DMS53 treated with DMSO at 0.1 percent for 48 hours (cell line): ENCODE measurements around the gene TYW1B.
"Not testable (repeated sequence)": the region's sequence is repeated elsewhere in the genome, so short reads cannot be mapped to it uniquely, and the experiment has no call there.

Source experiments
- DNase-seq: peaks from one replicate; lab custom pipeline; 2025; ENCODE audit not compliant: unreplicated experiment; lab: John Stamatoyannopoulos, UW

The TYW1B gene

GRCh38 chr7:72816370-72817157 lies 11.4 kb downstream of the TYW1B start:
- DNase-seq = not testable (repeated sequence)

- not testable (repeated sequence) for DNase-seq
Measured at GRCh38 chr7:72810437-72810836, 17.6 kb downstream of the TYW1B start.

DNA sequence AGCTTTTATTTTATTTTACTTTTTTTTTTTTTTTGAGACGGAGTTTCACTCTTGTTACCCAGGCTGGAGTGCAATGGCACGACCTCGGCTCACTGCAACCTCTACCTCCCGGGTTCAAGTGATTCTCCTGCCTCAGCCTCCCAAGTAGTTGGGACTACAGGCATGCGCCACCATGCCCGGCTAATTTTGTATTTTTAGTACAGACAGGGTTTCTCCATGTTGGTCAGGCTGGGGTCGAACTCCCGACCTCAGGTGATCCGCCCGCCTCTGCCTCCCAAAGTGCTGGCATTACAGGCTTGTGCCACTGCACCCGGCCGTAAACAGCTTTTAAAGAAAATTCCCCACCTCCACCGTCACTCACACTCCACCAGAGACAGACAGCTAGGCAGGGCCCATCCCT lies 19.5 kb downstream of the TYW1B start:
- not testable (repeated sequence) for DNase-seq

GRCh38 chr7:72806851-72807250 lies 21.1 kb downstream of the TYW1B start:
- not testable (repeated sequence) for DNase-seq

DNA sequence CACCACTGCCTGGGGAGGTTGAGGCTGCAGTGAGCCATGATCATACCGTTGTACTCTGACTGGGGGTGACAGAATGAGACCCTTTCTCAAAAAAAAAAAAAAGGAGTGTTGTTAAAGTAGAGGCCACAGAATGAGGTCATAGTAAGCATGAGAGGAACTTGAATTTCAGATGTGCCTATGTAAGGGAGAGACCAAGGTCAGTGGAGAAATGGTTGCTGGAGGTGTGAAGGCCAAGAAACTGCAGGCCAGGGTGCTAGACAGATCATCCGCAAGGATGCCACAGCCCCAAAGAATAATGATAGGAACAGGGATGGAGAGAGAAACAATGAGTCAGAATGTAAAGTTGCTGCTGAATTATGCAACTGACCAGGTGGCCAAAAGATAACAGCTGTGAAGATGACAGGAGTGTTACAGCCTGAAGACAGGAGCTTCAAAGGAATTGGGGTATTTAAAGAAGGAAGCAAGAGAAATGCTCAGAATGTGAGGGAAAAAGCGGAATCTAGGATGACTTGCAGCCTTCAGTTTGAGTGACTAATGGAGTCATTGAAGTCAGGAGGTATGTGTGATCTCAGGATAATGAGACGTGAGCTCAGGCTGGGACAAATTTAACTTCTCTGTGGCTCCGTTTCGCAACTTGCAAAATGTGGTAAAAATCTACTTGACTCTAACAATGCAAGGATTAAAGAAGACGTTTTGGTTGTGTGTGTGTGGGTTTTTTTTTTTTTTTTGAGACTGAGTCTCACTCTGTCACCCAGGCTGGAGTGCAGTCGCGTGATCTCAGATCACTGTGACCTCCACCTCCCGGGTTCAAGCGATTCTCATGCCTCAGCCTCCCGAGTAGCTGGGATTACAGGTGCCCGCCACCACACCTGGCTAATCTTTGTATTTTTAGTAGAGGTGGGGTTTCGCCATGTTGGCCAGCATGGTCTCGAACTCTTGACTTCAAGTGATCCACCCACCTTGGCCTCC lies 22.2 kb downstream of the TYW1B start:
- no peak for DNase-seq

DNA sequence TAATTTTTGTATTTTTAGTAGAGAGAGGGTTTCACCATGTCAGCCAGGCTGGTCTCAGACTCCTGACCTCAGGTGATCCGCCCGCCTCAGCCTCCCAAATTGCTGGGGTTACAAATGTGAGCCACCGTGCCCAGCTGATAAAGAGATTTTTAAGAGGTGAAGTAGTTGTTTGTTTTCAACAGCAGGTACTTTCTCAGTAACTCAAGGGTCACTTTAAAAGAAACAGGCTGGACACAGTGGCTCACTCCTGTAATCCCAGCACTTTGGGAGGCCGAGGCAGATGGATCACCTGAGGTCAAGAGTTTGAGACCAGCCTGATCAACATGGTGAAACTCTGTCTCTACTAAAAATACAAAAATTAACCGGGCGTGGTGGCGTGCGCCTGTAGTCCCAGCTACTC lies 24.2 kb downstream of the TYW1B start:
- DNase-seq = not testable (repeated sequence)

DNA sequence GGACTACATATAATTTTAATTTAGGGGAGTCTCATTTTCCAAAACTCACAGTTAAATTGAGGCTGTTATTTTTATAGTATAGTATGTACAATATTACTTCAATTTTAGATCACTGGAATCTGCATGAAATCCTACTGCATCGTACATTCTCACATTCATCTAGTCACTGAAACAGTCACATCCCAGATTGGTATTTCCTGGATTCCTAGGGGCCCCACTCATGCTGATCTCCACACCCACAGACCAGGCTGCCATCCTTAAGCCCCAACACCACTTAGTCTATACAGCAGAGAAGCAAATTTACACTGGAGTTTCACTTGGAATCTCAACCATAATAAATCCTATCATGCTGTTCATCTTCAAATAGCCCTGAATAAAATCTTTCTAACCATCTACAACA lies 26.4 kb downstream of the TYW1B start:
- not testable (repeated sequence) for DNase-seq

GRCh38 chr7:72795401-72795800 lies 32.6 kb downstream of the TYW1B start:
- not testable (repeated sequence) for DNase-seq

DNA sequence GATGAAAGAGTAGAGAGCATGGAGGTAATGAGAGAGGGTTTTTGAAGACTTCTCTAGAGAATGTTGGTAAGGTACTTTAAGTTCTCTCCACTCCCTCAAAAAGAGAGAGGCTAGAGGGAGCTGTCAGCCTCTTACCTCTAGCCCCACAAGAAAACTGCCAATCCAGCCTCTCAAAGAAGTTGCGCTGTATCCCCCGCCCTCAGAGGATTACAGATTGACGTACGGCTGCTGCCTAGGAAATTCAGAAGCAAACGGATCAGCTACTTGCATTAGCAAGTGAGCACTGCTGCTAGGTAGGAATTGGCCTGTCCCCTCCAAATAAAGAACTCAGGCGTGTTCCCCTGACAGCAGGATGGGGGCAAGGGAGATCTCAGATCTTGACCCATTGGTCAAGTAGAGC lies 34.2 kb downstream of the TYW1B start:
- DNase-seq = no peak

- not testable (repeated sequence) for DNase-seq
Measured at GRCh38 chr7:72790698-72791060, 37.3 kb downstream of the TYW1B start.

DNA sequence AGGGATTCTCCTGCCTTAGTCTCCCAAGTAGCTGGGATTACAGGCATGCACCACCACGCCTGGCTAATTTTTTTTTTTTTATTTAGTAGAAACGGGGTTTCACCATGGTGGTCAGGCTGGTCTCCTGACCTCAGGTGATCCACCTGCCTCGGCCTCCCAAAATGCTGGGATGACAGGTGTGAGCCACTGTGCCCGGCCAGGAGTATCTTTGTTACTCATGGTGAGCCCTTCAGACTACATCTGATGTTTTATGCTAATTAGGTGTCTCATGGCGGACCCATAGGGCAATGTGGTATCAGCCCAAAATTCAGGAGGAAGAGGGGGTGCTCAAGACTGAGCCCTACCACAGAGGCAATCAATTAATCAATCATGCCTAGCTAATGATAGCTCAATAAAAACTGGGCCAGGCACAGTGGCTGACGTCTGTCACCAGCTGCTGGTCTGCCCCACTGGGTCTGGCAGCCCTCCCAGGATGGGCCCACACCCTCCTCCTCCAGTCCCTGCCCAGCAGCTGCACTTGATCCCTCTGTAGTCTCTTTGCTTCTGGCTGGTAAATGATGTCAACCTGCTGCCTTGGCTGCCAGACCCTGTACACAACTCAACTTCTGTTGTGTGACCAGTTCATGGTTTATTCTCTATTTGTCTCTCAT lies 37.8 kb downstream of the TYW1B start:
- not testable (repeated sequence) for DNase-seq

DNA sequence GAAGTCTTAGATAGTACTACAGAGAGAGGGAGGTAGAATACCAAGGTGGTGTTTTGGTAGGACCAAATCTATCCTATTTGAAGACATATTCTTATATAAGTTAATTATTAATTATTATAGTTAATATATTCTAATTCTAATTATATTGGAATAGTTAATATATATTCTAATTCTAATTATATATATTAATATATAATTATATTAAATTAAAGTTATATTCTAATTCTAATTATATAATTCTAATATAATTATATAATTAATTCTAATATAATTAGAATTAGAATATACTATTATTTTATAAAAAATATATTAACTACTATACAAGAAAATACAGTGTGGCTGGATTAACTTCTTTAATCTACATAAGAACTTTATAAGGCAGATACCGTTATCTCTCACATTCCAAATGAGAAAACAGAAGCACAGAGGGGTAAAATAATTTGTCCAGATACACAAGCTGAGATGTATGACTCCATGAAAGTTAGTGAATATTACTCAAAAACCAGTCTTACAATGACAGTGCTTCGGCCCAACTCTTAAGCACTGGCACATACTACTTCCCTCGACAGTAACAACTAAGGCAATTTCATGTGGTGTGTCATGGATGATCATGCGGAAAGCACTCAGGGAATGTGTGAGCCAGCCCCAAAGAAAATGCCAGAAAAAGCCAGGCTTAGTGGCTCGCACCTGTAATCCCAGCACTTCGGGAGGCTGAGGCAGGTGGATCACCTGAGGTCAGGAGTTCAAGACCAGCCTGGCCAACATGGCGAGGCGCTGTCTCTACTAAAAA lies 42.6 kb downstream of the TYW1B start:
- DNase-seq = no peak

DNA sequence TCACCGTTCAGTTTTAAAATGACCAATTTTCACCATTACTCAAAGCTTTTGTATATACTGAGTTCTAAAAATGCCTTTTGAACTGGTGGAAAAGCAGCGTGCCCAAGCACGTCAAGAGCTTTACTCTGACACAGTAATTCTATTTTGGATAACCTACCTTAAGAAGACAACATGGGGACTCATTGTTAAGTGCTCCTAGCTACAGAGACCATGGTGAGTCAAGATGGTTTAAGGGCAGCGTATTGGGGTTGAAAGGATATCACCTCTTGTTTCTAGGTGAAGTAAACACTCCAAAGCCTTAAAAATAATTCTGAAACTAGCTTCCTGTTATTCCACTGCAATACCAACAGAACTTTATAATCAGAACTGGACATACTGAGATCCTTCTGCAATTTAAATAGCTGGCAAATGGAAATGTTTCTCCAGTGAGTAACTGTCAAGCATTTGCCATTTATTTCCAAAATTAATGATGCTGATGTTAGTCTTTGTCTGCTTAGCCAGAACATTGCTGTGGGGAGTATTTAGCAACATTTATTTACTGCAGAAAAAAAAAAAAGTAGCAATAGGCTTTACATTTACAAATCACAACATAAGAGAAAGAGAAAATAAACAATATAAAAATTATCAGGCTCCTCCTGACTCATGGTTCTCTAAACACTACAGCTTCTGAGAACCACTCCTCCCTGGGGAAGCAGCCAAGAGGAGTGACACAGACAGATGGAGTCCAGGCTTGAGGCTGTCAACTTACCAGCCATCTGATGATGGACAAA lies 44.2 kb downstream of the TYW1B start:
- not testable (repeated sequence) for DNase-seq

- DNase-seq = no peak
Measured at GRCh38 chr7:72781631-72782030, 46.4 kb downstream of the TYW1B start.

DNA sequence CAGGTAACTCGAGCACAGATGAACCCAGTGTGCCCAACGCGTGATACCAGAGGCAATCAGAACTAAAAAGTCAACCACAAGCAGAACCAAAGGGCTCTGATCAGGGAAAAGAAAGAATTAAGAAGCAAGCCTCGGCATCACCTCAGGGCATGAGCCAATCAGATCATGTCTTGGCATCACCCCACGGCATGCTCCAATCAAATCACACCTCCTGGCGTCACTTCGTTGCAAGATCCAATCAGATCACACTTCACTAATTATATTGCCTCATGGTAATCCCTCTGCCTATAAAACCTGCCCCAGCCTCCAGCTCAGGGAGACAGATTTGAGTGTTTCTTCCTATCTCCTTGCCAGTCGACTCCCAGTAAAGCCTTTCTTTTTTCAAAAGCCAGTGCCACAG lies 46.8 kb downstream of the TYW1B start:
- no peak for DNase-seq

DNA sequence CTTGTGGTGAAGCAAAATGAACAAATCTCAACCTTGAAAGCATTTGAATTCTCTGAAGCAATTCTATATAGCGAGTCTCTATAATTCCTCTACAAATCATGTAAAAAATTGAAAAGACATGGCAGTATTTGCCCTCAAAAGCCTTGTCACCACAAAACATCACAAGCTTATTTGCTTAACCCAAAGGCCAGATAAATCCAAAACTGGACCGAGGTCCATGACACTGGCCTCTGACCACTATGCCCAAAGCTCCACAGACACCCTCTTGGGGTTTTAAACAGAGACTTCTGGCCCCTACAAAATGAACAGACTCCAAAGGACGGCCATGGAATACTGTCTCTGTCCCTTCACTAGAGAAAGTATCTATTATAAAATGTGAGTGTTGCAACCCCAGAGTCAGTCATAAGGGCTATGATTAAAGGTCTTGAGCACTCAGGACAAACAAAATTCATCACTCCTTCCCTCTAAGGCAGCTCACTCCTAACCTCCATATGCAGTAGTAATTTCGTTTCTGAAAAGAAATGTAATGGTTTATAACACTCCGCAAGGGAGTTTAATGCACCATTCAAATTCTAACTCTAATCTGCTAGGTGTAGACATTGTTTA lies 47.6 kb downstream of the TYW1B start:
- not testable (repeated sequence) for DNase-seq

DNA sequence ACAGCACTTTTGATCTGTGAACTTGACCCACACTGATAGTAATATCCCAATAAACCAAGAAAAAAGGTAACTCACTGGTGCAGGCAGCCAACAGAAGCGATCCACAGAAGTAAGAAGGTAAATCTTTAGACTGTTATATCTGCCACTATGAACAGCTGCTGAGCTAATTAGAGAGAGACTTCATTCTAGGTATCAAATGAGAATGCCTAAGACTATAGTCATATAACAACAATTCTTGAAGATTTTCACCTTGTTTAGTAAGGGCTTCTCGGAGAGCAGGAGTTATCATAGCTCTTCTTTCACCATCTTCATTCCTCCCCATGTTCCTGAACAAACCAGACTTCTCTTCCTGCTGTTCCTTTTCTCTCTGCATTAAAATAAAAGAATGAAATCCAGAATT lies 50.8 kb downstream of the TYW1B start:
- not testable (repeated sequence) for DNase-seq

DNA sequence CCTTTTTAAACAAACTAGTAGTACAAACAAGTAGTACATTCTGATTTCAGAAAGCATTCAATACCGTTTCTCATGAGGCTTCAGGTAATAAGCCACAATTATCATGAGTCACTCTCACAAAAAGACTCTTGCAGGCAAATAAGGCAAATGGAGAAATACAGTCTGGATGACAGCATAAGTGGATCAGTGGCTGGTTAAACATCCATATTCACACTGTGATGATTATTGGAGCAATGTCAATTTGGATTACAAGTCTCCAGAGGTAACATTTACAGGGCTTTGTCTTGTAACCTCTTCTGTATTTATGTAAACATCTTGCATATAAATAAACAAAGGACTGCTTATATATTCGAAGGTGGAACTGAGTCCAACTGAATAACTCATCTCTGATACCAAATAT lies 55.4 kb downstream of the TYW1B start:
- not testable (repeated sequence) for DNase-seq

GRCh38 chr7:72766994-72767393 lies 61.0 kb downstream of the TYW1B start:
- not testable (repeated sequence) for DNase-seq
